DND-41 (cell line): ENCODE measurements around the gene KRTAP19-4.

Source experiments
- ATAC-seq: fragments of 200-7000 bp; cut with Tn5 transposase; 3 replicates; pipeline ENCODE4 v1.9.1; 2021; ENCODE audit warnings: low read depth; ENCODE audit not compliant: insufficient read depth
- DNase-seq: peaks from one replicate; pipeline ENCODE4 v3.0.0-alpha.2; 2020
- H2AFZ ChIP-seq: 2 replicates; pipeline ENCODE4 v1.6.0; 2012; ENCODE audit warnings: low read depth, low read length
- H3K27ac ChIP-seq: 2 replicates; pipeline ENCODE4 v1.5.1; 2012; ENCODE audit warnings: low read length, inconsistent platforms
- H3K27me3 ChIP-seq: fragments of 200-600 bp; sonication (generic); 2 replicates; pipeline ENCODE4 v1.6.0; 2012; ENCODE audit warnings: low read length, mild to moderate bottlenecking, inconsistent platforms; ENCODE audit not compliant: insufficient read depth, poor library complexity
- H3K36me3 ChIP-seq: 2 replicates; pipeline ENCODE4 v1.5.1; 2012; ENCODE audit warnings: low read length, inconsistent platforms; ENCODE audit not compliant: insufficient read depth
- H3K4me1 ChIP-seq: 2 replicates; pipeline ENCODE4 v1.5.1; 2012; ENCODE audit warnings: mild to moderate bottlenecking, low read length; ENCODE audit not compliant: insufficient read depth
- H3K4me2 ChIP-seq: 2 replicates; pipeline ENCODE4 v1.6.0; 2012; ENCODE audit warnings: mild to moderate bottlenecking, moderate library complexity, low read length, inconsistent platforms; ENCODE audit not compliant: insufficient read depth
- H3K4me3 ChIP-seq, 2 experiments: fragments of 200-600 bp in 1 of 2; shearing (Covaris generic) in 1 of 2; 2 replicates each; pipeline ENCODE4 v1.5.1; 2012 to 2016; ENCODE audit warnings: inconsistent platforms in 2 of 2, low read length in 2 of 2, mild to moderate bottlenecking in 2 of 2, low read depth in 1 of 2, moderate library complexity in 1 of 2
- H3K79me2 ChIP-seq: 2 replicates; pipeline ENCODE4 v1.6.0; 2012; ENCODE audit warnings: low read length, inconsistent platforms; ENCODE audit not compliant: insufficient read depth
- H3K9ac ChIP-seq: 2 replicates; pipeline ENCODE4 v1.6.0; 2012; ENCODE audit warnings: low read depth, mild to moderate bottlenecking, inconsistent platforms, low read length, moderate library complexity
- H3K9me3 ChIP-seq: 2 replicates; pipeline ENCODE4 v1.5.1; 2012; ENCODE audit warnings: low read length, moderate library complexity, mild to moderate bottlenecking, inconsistent platforms; ENCODE audit not compliant: insufficient read depth, severe bottlenecking
- H4K20me1 ChIP-seq: 2 replicates; pipeline ENCODE4 v1.6.0; 2012; ENCODE audit warnings: low read length; ENCODE audit not compliant: insufficient read depth
- EZH2 ChIP-seq: IDR thresholded peaks from 3 replicates; pipeline ENCODE4 v1.6.1; 2012; ENCODE audit warnings: borderline replicate concordance, low read depth, mild to moderate bottlenecking, moderate library complexity, low read length, inconsistent platforms; ENCODE audit not compliant: severe bottlenecking
- TF ChIP-seq, protein P1 (sequence below): IDR thresholded peaks from 2 replicates; pipeline ENCODE4 v1.5.1; 2012; ENCODE audit warnings: borderline replicate concordance, low read length, moderate library complexity, mild to moderate bottlenecking; ENCODE audit not compliant: poor library complexity, severe bottlenecking; ENCODE audit errors: extremely low read depth

KRTAP19-4 gene

DNA sequence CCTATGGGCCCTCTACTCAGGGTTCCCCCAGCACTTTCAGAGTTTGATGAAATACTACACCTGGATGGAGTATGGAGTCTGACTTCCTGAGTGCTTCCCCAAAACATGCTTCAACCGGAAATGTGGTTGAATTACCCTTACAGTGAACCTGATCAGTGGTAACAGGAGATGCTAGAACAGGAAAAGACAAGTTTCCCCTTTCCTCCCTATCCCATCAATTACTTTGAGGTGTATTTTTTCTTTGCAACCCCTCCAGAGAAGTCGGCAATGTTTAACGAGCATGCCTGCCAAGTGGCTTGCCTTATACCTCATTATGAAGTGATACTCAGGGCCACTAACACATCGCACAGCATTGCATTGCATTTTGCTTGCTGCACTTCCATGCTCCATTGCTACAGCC lies 49.9 kb downstream of the KRTAP19-4 start:
- no peak overlapping the region for H3K27ac ChIP-seq
- DNase-seq: no peak
- H3K27me3 ChIP-seq: no peaks in the 10 kb centered on the region
- H3K36me3 ChIP-seq: no peaks in the 10 kb centered on the region
- H3K9me3 ChIP-seq: no peaks in the 10 kb centered on the region
- no peaks in the 10 kb centered on the region for H3K79me2 ChIP-seq
- no peaks in the 10 kb centered on the region for H4K20me1 ChIP-seq
- peak; percentile 64 for ATAC-seq
- no peak overlapping the region for H3K4me3 ChIP-seq
- H2AFZ ChIP-seq: no peak overlapping the region
- H3K9ac ChIP-seq: no peak overlapping the region
- H3K4me2 ChIP-seq: no peak overlapping the region
- TF ChIP-seq, protein P1, sequence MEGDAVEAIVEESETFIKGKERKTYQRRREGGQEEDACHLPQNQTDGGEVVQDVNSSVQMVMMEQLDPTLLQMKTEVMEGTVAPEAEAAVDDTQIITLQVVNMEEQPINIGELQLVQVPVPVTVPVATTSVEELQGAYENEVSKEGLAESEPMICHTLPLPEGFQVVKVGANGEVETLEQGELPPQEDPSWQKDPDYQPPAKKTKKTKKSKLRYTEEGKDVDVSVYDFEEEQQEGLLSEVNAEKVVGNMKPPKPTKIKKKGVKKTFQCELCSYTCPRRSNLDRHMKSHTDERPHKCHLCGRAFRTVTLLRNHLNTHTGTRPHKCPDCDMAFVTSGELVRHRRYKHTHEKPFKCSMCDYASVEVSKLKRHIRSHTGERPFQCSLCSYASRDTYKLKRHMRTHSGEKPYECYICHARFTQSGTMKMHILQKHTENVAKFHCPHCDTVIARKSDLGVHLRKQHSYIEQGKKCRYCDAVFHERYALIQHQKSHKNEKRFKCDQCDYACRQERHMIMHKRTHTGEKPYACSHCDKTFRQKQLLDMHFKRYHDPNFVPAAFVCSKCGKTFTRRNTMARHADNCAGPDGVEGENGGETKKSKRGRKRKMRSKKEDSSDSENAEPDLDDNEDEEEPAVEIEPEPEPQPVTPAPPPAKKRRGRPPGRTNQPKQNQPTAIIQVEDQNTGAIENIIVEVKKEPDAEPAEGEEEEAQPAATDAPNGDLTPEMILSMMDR: no peak
- TF ChIP-seq EZH2: no peak
- H3K4me1 ChIP-seq: peaks cover 5% of the 10 kb centered on the region; the same call in 1 of the 2 replicates
